ENCODE measurements around the gene BBOX1.

Gene BBOX1, protein sequence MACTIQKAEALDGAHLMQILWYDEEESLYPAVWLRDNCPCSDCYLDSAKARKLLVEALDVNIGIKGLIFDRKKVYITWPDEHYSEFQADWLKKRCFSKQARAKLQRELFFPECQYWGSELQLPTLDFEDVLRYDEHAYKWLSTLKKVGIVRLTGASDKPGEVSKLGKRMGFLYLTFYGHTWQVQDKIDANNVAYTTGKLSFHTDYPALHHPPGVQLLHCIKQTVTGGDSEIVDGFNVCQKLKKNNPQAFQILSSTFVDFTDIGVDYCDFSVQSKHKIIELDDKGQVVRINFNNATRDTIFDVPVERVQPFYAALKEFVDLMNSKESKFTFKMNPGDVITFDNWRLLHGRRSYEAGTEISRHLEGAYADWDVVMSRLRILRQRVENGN

DNA sequence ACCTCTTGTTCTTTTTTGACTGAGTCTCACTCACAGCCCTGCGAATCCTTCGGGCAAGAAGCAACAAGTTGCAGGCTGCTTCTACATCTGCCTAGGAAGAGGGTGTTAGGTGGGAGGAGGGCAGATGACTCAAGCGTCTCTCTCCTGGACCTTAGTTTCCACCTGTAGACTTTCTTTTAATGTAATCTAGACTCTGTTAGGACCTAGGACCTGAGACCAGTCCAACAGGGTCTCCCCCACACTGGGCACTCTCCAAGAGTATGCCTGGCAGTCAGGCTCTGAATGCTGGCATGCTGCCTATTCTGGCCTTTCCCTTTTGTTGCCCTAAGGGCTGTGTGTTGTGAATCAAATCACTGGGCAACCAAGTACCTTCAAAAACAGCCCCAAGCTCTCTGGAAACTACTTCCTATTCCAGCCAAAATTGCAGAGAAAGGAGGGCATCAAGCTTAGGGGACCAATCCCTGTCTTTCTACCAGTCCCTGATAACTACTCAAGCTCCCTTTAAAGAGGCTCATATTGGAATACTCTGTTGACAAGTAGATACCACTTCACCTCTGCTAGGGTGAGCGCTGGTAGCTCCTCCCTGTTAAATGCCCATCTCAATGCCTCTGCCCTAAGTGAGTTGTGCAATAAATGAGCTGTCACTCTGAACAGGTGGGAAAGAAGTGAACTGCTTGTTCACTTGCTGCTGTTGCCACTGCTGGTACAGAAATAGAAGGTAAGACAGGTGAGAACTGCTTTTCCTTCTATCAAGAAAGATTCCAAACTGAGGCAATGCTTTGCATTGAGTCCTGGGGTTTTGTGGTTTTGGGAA is at the start of gene BBOX1:
TSS of gene BBOX1 (plus strand) at position 514 of the 814 bp plus-strand sequence. CDS start 14,616 bp downstream, outside the sequence.
- no peak for TF ChIP-seq GATA2 (IDR thresholded peaks at IDR 0.05; ENCODE audit: low read depth, low read length)
- no peak for TF ChIP-seq GATA3 (IDR thresholded peaks at IDR 0.05; ENCODE audit: low read depth, low read length)

DNA sequence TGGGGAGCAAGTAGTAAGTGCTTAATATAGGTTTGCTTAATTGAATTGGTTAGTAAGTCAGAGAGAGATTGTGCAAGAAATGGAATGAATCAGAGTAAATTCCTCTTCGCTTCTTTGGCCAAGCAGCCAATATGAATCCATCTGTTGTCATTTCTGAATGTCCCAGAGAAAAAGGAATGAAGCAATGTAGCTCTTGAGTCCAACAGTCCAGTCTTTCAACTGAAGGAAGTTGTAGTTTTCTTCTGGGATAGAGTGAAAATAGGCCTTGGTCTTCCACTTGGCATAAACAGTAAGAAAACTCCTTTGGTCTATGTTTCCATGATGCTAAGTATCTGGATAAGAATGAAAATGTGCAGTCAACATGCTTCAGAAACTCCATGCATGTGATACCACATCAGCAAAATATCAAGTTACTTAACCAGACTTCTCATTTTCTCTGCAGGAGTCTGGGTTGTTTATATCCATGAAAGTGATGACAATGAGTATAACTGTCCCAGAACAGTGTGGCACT is 48.5 kb upstream of the BBOX1 start:
- TF ChIP-seq GATA3 (IDR thresholded peaks at IDR 0.05; ENCODE audit: low read depth, low read length) (no peak), GATA2 (IDR thresholded peaks at IDR 0.05; ENCODE audit: low read depth, low read length) (no peak)

DNA sequence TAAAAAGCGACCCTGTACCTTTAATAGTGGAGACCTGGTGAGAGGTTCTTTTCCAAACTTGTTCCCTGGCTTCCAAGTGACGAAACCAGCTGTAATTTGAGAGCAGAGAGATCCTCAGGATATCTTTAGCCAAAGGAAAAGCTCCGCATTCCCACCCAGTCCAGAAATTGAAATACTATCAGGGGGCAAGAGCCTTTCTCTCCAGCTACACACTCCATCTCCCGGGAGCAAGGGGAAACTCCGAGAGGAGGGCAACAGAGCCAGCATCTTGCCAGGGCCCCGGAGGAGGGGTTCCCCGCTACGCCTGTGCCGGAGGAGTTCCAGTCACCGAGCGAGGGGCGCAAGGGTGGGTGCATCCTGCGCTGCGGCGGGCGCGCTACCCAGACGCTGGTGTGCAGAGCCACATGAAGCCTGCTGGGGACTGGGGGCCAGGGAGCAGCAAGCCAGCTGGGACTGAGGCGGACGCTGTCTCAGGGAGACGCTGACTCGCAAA is 46.6 kb upstream of the BBOX1 start, which contains the start of gene FIBIN:
TSS of gene FIBIN (plus strand) at position 148 of the 493 bp plus-strand sequence. CDS start 415 bp downstream, outside the sequence.
- TF ChIP-seq GATA2 (IDR thresholded peaks at IDR 0.05; ENCODE audit: low read depth, low read length) (no peak), GATA3 (IDR thresholded peaks at IDR 0.05; ENCODE audit: low read depth, low read length) (no peak)

DNA sequence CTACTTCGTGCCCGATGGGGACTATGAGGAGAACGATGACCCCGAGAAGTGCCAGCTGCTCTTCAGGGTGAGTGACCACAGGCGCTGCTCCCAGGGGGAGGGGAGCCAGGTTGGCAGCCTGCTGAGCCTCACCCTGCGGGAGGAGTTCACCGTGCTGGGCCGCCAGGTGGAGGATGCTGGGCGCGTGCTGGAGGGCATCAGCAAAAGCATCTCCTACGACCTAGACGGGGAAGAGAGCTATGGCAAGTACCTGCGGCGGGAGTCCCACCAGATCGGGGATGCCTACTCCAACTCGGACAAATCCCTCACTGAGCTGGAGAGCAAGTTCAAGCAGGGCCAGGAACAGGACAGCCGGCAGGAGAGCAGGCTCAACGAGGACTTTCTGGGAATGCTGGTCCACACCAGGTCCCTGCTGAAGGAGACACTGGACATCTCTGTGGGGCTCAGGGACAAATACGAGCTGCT is 46.0 kb upstream of the BBOX1 start:
- TF ChIP-seq GATA3 (IDR thresholded peaks at IDR 0.05; ENCODE audit: low read depth, low read length) (no peak), GATA2 (IDR thresholded peaks at IDR 0.05; ENCODE audit: low read depth, low read length) (no peak)

DNA sequence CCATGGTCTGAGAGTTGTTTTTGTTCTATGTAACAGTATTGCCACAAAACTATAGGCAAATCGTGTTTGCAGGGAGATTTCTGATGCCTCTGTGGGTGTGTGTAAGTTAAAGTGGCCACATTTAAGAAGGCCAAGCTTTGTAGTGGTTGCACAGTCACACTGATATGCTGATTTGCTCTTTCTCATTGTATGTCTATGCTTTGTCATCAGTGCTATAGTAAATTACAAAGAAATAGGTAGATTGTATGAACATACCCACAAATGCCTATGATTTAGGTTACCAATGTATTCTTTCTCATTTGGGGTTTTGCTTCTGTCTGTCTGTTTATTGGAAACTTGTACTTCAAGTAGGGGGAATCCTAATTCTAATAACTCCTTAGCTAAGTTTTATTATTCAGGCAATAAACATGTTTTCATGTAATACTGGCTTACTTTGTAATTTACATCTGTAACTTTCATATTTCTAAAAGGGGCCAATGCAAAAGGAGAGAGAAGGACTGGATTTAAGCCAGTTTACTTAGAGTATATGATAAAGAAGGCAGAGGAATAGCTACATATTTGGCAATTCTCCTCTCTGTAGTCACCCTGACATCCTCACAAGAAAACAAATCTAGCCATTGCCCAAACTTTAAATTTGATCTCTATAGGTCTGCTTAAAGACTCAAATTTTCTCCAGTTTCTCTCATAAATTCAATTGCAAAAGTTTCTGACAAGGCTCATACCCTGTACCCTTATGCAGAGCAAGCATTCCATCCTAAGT is 44.7 kb upstream of the BBOX1 start:
- TF ChIP-seq GATA3 (IDR thresholded peaks at IDR 0.05; ENCODE audit: low read depth, low read length), result no peak
- no peak for TF ChIP-seq GATA2 (IDR thresholded peaks at IDR 0.05; ENCODE audit: low read depth, low read length)

DNA sequence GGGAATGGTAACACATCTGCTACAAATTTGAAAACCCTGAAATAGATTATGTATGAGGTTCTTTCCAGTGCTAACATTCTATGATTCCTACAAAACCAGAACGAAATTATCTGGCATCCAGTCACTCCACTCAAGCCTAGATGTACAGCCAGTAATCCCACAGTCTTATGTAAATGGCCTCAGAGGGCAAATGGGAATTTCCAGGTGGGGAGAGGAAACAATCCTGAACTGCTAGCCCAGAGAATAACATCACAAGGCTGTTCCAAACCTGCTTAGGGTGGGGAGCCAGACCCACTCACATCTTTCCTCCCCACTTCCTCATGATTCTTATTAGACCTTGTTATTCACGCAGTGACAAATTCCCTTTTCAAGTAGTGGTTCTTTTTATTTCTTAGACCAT is 43.2 kb upstream of the BBOX1 start:
- no peak for TF ChIP-seq GATA2 (IDR thresholded peaks at IDR 0.05; ENCODE audit: low read depth, low read length)
- TF ChIP-seq GATA3 (IDR thresholded peaks at IDR 0.05; ENCODE audit: low read depth, low read length), result no peak

DNA sequence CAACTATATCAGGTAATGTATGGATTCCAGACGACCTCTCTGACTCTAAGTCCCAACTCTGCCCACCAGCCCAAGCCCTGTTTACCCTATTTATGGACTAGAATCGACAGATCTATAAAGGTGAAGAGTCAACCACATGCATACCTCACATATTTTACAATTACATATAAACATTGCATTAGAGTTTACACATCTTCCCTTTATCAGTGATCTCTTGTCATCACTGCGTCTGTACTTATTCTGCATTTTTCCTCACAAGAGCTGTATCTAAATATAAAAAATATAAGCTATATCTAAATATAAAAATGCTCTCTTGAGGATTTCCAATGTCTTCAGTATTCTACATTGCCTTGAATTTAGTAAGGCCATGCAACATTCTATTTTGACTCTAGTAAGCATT is 38.2 kb upstream of the BBOX1 start:
- TF ChIP-seq GATA2 (IDR thresholded peaks at IDR 0.05; ENCODE audit: low read depth, low read length) (no peak), GATA3 (IDR thresholded peaks at IDR 0.05; ENCODE audit: low read depth, low read length) (no peak)

DNA sequence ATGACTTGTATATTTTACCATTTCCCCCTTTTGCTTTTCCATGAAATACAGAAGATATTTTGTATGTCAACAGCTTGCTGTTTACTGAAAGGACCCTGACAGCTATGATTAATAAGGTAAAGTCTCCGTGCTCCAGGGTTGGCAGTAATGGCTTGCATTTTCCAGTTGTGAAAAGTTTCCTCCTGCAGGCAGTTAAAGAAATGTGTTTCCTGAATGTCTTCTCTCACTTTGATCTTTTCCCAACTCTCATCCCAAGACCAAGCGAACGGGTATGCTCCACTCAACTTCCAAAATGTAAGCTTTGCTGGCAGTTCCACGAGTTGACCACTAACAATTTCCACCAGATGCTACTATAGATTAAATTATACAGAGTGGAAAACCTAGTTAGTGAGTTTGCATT is 37.8 kb upstream of the BBOX1 start:
- TF ChIP-seq GATA2 (IDR thresholded peaks at IDR 0.05; ENCODE audit: low read depth, low read length) (no peak), GATA3 (IDR thresholded peaks at IDR 0.05; ENCODE audit: low read depth, low read length) (no peak)

DNA sequence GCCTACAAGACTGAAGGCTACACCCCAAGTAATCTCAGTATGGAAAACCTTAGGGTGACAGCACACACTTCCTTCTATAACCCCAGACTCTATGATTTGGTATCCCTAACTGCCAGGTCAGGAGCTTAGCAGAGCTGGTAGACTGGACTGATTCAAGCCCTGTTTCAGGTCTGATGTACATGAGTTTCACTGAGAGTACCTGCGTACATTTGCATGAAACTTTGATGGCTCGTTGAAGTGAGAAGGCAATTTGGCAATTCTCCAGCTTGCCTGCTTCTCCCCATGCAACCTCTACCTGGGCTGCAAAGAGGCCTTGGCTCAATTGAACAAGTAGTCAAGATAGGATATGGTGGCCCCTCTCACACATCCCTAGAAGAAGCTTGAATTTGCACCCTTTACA is 36.5 kb upstream of the BBOX1 start:
- TF ChIP-seq GATA3 (IDR thresholded peaks at IDR 0.05; ENCODE audit: low read depth, low read length), result no peak
- TF ChIP-seq GATA2 (IDR thresholded peaks at IDR 0.05; ENCODE audit: low read depth, low read length), result no peak

DNA sequence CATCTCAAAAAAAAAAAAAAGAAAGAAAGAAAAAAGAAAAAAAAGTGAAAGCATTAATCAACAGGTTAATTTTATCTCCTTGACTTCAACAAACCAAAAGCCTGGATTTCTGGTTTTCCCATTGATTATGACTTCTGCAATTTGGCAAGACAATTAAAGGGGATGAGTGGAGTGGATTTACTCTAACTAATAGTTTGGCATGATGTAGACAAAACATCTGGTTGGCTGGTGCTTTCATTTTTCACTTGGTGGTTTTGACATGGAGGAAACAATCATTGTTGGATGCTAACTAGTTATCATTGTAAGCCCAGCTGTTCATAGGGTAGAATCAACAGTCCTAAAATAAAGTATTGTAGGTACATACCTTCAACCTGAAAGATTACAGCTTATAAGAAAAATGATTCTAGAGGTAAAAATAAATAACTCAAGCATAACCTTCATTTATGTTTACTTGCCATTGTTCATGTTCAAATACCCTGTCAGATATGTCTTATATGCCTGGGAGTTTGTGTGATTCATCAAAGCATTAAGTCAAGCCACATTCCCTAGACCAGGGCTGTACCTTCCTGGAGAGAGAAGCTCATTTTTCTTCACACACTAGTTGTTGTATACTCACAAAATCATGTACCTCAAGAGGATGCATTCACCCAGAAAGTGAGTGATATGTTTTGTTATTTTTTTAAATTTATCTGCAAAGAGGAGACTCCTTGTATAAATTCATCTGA is 31.6 kb upstream of the BBOX1 start:
- TF ChIP-seq GATA2 (IDR thresholded peaks at IDR 0.05; ENCODE audit: low read depth, low read length) (no peak), GATA3 (IDR thresholded peaks at IDR 0.05; ENCODE audit: low read depth, low read length) (no peak)

DNA sequence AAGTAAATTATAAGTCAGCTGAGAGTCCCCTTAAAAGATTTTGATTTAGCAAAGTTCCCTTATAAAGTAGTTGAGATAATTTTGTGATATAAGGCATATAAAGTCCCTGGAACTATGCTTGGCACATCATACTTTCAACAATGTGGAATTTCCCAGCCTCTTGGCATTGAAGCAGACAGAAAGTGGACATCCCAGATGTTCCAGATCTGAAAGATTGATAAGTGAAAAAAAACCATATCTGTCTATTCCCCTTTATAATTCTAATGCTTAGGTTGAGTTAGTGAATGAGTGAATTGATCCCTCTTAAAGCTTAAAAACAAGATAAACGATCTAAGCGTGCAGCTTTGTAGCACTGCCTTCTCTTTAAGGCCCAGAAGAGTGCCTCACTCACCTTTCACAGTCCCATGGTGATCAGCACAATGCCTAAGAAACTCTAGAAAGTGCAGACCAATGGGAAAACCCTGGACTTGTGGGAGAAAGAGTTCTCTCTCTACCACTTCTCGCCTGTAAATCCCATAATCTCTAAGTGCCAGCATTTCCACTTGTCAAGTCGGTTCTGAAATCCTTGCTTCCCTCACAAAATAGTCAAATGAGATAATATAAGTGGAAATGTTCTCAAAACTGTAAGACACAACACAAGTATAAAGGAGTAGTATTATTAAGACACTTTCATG is 28.9 kb upstream of the BBOX1 start:
- TF ChIP-seq GATA3 (IDR thresholded peaks at IDR 0.05; ENCODE audit: low read depth, low read length) (peak; percentile 55), GATA2 (IDR thresholded peaks at IDR 0.05; ENCODE audit: low read depth, low read length) (peak; percentile 14; the same call in 1 of the 2 replicates)

DNA sequence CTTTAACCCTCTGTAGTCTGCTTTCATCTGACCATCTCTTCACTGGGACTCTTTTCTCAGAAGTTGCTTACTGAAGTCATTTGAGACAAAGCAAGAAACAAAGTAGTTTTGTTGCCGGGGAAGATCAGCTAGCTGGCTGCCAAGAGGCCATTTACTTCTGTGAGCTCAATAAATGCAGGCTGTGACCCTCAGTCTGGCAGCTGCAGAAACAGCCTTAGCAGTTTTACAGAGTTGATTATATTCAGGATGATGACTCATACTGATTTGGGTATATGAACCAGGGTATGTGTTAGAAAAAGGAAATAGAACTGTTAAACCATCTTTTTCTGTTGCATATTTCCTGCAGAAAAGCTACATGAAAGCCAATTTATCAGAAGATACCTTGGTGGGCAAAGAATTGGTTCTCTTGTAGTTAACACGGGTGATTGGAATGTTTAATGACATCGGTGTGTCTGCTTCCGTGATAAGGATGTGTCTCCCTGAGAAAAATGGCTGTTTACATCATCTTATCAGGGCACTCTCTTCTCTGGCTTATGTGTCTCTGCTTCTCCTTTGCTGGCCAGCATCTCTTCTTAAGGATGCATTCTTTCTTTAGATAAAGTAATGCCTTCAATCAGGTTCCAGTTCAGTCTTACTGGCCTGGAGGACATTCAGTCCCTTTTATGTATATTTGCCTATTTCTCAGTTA is 28.2 kb upstream of the BBOX1 start:
- TF ChIP-seq GATA2 (IDR thresholded peaks at IDR 0.05; ENCODE audit: low read depth, low read length) (no peak), GATA3 (IDR thresholded peaks at IDR 0.05; ENCODE audit: low read depth, low read length) (no peak)
